Heart left ventricle (tissue), 13 donors: Measurements from ENCODE around the gene GPR143.

Experiments used
- POLR2A ChIP-seq, 2 donors: fragments of 450-650 bp; IDR thresholded peaks; one replicate each; pipeline ENCODE4 v1.6.1; 2017; ENCODE audit warnings: antibody characterized with exemption in 2 of 2, mild to moderate bottlenecking in 2 of 2, moderate library complexity in 2 of 2
- TF ChIP-seq, protein P1 (sequence below), 12 donors: fragments of 200-600 bp; sonication (generic) in 4 of 12; IDR thresholded peaks; one replicate each; pipeline versions ENCODE4 v1.5.0 to v1.8.0; 2018 to 2022; ENCODE audit warnings: antibody characterized with exemption in 12 of 12, mild to moderate bottlenecking in 5 of 12
- donor health status: ischemic (EF 13 %, LVEDD 7.1; RV severe dilation, severe dysfunction).
- donor health status: DM: no; HTN: yes; CAD: no.
- donor health status: DM: no; HTN: no; CAD: no.
- donor health status: ischemic (EF 25% LVEDD 6.9; RV normal size, moderate dysfunction).
- donor health status: ischemic (EF 25% LVEDD 5.7; RV mildly dilated, moderate dysfunction).
- donor health status: ischemic (EF 35%, LVEDD 5.7; RV mildly dilated, moderate dysfunction).
- donor health status: nonischemic (EF 11% LVEDD 7.7; RV severe dilation, severe dysfunction).
- donor health status: DM: yes; HTN: yes; CAD: no.
- donor health status: PGD.
- donor health status: ischemic (EF 29% LVEDD 5.4; RV normal size, mild dysfunction).
- donor health status: nonischemic (EF 23%, LVEDD 6.1; RV moderate dilation, normal function).

DNA sequence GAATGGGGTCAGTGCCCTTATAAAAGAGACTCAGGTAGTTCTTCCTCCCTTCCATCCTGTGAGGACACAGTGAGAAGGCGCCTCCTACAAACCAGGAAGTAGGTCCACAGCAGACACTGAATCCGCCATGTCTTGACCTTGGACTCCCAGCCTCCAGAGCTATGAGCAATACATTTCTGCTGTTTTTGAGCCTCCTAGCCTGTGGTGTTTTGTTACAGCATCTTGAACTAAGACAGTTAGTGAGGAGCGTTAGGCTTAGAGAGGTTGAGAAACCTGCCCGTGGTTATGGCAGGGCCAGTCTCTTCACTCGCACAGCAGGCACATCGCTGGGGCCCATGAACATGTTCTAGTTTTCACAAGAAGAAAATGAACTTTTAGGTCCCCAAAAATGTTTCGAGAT is 40.3 kb upstream of the GPR143 start:
- TF ChIP-seq, protein P1, sequence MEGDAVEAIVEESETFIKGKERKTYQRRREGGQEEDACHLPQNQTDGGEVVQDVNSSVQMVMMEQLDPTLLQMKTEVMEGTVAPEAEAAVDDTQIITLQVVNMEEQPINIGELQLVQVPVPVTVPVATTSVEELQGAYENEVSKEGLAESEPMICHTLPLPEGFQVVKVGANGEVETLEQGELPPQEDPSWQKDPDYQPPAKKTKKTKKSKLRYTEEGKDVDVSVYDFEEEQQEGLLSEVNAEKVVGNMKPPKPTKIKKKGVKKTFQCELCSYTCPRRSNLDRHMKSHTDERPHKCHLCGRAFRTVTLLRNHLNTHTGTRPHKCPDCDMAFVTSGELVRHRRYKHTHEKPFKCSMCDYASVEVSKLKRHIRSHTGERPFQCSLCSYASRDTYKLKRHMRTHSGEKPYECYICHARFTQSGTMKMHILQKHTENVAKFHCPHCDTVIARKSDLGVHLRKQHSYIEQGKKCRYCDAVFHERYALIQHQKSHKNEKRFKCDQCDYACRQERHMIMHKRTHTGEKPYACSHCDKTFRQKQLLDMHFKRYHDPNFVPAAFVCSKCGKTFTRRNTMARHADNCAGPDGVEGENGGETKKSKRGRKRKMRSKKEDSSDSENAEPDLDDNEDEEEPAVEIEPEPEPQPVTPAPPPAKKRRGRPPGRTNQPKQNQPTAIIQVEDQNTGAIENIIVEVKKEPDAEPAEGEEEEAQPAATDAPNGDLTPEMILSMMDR (IDR thresholded peaks at IDR 0.05), result no peak
- no peak for TF ChIP-seq POLR2A (IDR thresholded peaks at IDR 0.05)
